Activated B cell treated with CpG ODN at 0.5 μM for 24 hours (primary cell): ENCODE measurements around the gene DDX10. TPM values are rescaled to one million over a fixed set of nuclear protein-coding genes. Genes with fewer than 3 reads are reported as not detected.

Experiments used
- ATAC-seq: fragments of 200-7000 bp; cut with Tn5 transposase; one replicate; pipeline ENCODE4 v1.10.0; 2021; ENCODE audit warnings: low read depth, mild to moderate bottlenecking, moderate library complexity
- CTCF ChIA-PET: fragments of 350-600 bp; sonication (Branson Sonifier 250); formaldehyde crosslinking; loops from one replicate; lab custom pipeline; 2021; ENCODE audit warnings: antibody characterized with exemption; lab: Charles Lee
- POLR2A ChIA-PET: fragments of 350-600 bp; sonication (Branson Sonifier 250); formaldehyde crosslinking; loops from one replicate; lab custom pipeline; 2021; ENCODE audit warnings: antibody characterized with exemption; lab: Charles Lee
- DNase-seq: peaks from one replicate; pipeline ENCODE4 v3.0.0; 2022
- H3K27ac Mint-ChIP-seq: one replicate; pipeline ENCODE4 v1.8.0; 2020; ENCODE audit warnings: mixed read lengths
- H3K27me3 Mint-ChIP-seq: one replicate; pipeline ENCODE4 v1.8.0; 2021; ENCODE audit warnings: mixed read lengths
- H3K36me3 Mint-ChIP-seq: one replicate; pipeline ENCODE4 v1.8.0; 2021; ENCODE audit warnings: low read depth, mixed read lengths
- H3K4me1 Mint-ChIP-seq: one replicate; pipeline ENCODE4 v1.8.0; 2021; ENCODE audit warnings: mixed read lengths
- H3K4me3 Mint-ChIP-seq: one replicate; pipeline ENCODE4 v1.8.0; 2020; ENCODE audit warnings: mild to moderate bottlenecking, mixed read lengths
- H3K9me3 Mint-ChIP-seq: one replicate; pipeline ENCODE4 v1.8.0; 2020; ENCODE audit warnings: mixed read lengths
- intact Hi-C: fragments of 100-400 bp; cut with micrococcal nuclease; formaldehyde crosslinking; loops from one replicate; pipeline ENCODE4 v1.15.1; 2024
- total RNA-seq: library from RNA; stranded (reverse); gene quantifications from 2 replicates; pipeline ENCODE4 v1.2.3, GENCODE V29; 2022
- TF ChIP-seq, protein P1 (sequence below): fragments of 200-600 bp; IDR thresholded peaks from one replicate; pipeline ENCODE4 v1.8.0; 2022; ENCODE audit warnings: antibody characterized with exemption, mild to moderate bottlenecking

Gene DDX10
- total RNA-seq, 1 donor from 2014 or later, result 43.3 TPM

DNA sequence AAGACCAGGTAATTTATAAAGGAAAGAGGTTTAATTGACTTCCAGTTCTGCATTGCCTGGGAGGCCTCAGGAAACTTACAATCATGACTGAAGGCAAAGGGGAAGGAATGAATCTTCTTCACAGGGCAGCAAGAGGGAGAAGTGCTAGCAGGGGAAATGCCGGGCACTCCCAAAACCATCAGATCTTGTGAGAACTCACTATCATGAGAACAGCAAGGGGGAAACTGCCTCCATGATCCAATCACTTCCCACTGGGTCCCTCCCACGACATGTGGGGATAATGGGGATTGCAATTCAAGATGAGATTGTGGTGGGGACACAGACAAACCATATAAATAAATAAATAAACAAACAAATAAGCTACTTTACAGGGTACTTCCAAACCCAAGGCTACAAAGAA lies 42.5 kb upstream of the DDX10 start:
- CTCF ChIA-PET, result no interaction called here
- ATAC-seq, result no peak
- no peaks in the 10 kb centered on the region for H3K4me1 Mint-ChIP-seq

DNA sequence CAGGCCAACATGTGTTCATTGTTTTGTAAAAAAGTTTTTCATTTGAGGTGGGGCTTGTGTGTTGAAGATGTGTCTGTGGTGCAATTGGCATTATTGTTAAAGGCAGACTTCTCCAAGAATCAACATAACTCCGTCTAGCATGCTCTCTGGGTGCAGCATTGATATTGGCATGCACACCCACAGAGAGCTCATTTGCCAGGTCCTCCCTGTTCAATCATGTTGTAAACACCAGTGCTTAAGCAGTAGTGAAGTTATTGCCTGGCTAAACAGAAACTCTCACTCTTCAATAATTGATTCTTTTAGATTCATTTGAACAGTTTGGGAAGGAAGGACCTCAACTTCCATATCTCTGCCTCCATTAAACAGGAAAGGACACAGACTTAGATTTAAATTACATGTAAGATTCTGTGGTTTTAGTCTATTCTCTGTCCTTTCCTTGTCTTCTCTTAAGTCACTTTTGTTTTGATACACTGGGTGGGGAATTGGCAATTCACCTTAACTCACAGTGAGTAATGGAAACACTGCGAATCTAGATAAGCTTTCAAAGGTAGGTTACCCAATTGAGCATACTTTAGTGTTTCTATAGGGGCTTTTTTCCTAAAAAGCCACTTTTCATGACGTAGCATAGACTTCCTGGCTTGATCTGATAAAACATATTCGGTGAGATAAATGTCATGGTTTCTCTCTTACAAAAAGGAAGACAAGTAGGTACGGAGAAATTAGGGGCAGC lies 40.5 kb upstream of the DDX10 start:
- intact Hi-C loops, result no loop called here
- POLR2A ChIA-PET, result no interaction called here
- Mint-ChIP-seq H3K4me3 (no peak overlapping the region), H3K27me3 (peaks cover 24% of the 10 kb centered on the region), H3K27ac (no peak overlapping the region), H3K9me3 (no peaks in the 10 kb centered on the region), H3K4me1 (no peaks in the 10 kb centered on the region), H3K36me3 (no peaks in the 10 kb centered on the region)
- CTCF ChIA-PET, result no interaction called here
- no peak for DNase-seq
- ATAC-seq, result no peak
- TF ChIP-seq, protein P1, sequence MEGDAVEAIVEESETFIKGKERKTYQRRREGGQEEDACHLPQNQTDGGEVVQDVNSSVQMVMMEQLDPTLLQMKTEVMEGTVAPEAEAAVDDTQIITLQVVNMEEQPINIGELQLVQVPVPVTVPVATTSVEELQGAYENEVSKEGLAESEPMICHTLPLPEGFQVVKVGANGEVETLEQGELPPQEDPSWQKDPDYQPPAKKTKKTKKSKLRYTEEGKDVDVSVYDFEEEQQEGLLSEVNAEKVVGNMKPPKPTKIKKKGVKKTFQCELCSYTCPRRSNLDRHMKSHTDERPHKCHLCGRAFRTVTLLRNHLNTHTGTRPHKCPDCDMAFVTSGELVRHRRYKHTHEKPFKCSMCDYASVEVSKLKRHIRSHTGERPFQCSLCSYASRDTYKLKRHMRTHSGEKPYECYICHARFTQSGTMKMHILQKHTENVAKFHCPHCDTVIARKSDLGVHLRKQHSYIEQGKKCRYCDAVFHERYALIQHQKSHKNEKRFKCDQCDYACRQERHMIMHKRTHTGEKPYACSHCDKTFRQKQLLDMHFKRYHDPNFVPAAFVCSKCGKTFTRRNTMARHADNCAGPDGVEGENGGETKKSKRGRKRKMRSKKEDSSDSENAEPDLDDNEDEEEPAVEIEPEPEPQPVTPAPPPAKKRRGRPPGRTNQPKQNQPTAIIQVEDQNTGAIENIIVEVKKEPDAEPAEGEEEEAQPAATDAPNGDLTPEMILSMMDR, result no peak

More for the DNA sequence above, 42.5 kb upstream of the DDX10 start:
- H3K4me3 Mint-ChIP-seq, result no peak overlapping the region
- H3K9me3 Mint-ChIP-seq, result no peaks in the 10 kb centered on the region
- H3K27me3 Mint-ChIP-seq, result peaks cover 25% of the 10 kb centered on the region
- H3K36me3 Mint-ChIP-seq, result no peaks in the 10 kb centered on the region
- POLR2A ChIA-PET, result no interaction called here
- intact Hi-C loops, result no loop called here
- TF ChIP-seq, protein P1, result no peak
- no peak overlapping the region for H3K27ac Mint-ChIP-seq
- no peak for DNase-seq

DNA sequence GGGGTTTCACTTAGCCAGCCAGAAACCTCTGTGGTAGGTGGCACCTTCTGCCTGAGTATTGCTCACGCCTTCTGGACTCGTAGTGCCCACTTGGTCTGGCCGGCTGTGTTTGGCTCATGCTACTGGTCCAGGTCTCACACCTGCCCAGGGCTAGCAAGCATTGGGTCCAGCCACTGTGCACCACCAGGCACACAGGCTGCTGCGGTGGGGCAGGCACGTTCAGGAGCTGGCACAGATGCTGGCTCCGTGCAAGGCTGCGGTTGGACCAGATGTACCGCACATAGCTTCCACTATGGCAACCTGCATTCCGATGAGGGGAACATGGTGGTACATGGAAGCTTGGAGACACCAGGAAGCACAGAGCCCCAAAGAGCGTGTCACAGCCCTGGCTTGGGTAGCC lies 36.5 kb upstream of the DDX10 start:
- intact Hi-C loops, result no loop called here
- peaks cover 15% of the 10 kb centered on the region for H3K27me3 Mint-ChIP-seq
- no peaks in the 10 kb centered on the region for H3K9me3 Mint-ChIP-seq
- no peaks in the 10 kb centered on the region for H3K4me1 Mint-ChIP-seq
- H3K27ac Mint-ChIP-seq, result no peak overlapping the region
- ATAC-seq, result no peak
- TF ChIP-seq, protein P1, result no peak
- no peaks in the 10 kb centered on the region for H3K36me3 Mint-ChIP-seq
- H3K4me3 Mint-ChIP-seq, result no peak overlapping the region
- CTCF ChIA-PET, result no interaction called here
- POLR2A ChIA-PET, result interaction anchor here (1.2 kb wide), 1 partner anchor 138 kb away, joined by 3 read pairs; no protein-coding TSS in a partner anchor
- no peak for DNase-seq

DNA sequence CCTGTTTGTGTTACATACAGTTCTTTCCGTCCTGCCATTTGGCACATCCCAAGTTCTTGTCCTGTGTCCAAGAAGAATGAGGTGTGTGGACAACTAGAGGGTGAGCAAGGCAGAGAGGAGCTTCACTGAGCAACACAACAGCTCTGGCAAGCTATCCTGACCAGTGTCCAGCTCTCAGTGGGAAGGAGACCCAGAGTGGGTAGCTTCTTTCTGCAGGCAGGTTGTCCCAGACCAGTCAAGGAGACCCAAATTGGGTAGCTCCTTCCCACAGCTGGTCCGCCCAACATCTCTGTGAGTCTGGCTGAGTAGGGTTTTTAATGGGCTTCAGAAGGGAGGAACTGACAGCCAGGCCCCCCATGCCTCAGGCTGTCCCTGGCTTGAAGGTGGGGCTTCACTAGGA lies 36.1 kb upstream of the DDX10 start:
- H3K9me3 Mint-ChIP-seq, result no peaks in the 10 kb centered on the region
- H3K27me3 Mint-ChIP-seq, result peaks cover 15% of the 10 kb centered on the region
- no peaks in the 10 kb centered on the region for H3K4me1 Mint-ChIP-seq
- DNase-seq, result no peak
- intact Hi-C loops, result no loop called here
- CTCF ChIA-PET, result no interaction called here
- H3K27ac Mint-ChIP-seq, result no peak overlapping the region
- H3K4me3 Mint-ChIP-seq, result no peak overlapping the region
- H3K36me3 Mint-ChIP-seq, result no peaks in the 10 kb centered on the region
- ATAC-seq, result no peak
- POLR2A ChIA-PET, result interaction anchor here (1.2 kb wide), 1 partner anchor 138 kb away, joined by 3 read pairs; no protein-coding TSS in a partner anchor
- TF ChIP-seq, protein P1, result no peak

DNA sequence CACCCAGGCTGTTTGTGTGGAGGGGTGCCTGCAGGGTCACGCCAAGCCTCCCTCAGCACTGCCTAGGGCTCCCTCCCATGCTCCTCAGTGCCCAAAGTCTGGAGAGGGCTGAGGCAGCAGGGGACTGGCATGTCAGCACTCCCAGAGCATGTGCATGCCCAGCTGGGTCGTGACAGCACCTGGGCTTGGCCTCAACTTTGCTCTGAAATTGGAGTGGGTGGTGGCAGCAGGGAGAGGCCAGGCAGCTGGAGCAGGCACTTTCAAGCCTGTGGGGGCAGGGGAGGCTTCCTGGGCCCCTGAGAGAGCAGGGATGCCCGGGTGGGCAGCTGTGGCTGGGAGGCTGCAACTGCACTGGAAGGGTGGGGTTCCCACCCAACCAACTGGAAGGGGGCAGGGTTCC lies 35.6 kb upstream of the DDX10 start:
- Mint-ChIP-seq H3K4me1 (no peaks in the 10 kb centered on the region), H3K27ac (no peak overlapping the region), H3K27me3 (peaks cover 13% of the 10 kb centered on the region), H3K4me3 (no peak overlapping the region), H3K36me3 (no peaks in the 10 kb centered on the region), H3K9me3 (no peaks in the 10 kb centered on the region)
- TF ChIP-seq, protein P1, result no peak
- intact Hi-C loops, result no loop called here
- CTCF ChIA-PET, result no interaction called here
- DNase-seq (no peak), ATAC-seq (no peak)
- POLR2A ChIA-PET, result no interaction called here
